Measurements from ENCODE around the gene ZNF646. TPM values are rescaled to one million over a fixed set of nuclear protein-coding genes. Genes with fewer than 3 reads are reported as not detected.

Gene ZNF646
- total and polyA plus RNA-seq, 2 of the 13 experiments (the other 11 are each of a cell fraction or from before 2014, with no cell fraction given) = 3.4 to 10.9 TPM

- TF ChIP-seq ZNF614 (CRISPR knock-in tag; IDR thresholded peaks at IDR 0.05; ENCODE audit: borderline replicate concordance) (peak; percentile 69; the same call in 1 of the 2 replicates), RXRB (CRISPR knock-in tag; IDR thresholded peaks at IDR 0.05; ENCODE audit: borderline replicate concordance) (peak; percentile 52; the same call in 1 of the 2 replicates), ZNF605 (CRISPR knock-in tag; IDR thresholded peaks at IDR 0.05) (peak; percentile 75; the same call in 1 of the 2 replicates), MLXIP (CRISPR knock-in tag; IDR thresholded peaks at IDR 0.05; ENCODE audit: borderline replicate concordance) (no peak), POLR2G (IDR thresholded peaks at IDR 0.05; ENCODE audit: low read depth, low read length) (peak; percentile 87), NR0B2 (CRISPR knock-in tag; IDR thresholded peaks at IDR 0.05) (no peak), HNF1A (IDR thresholded peaks at IDR 0.05; ENCODE audit: low read depth) (no peak; the same call in 1 of the 2 replicates), HNF1A (CRISPR knock-in tag; IDR thresholded peaks at IDR 0.05; ENCODE audit: borderline replicate concordance) (0 out of 2 replicates have a peak, but pooled peaks have one; percentile 33), AFF4 (CRISPR knock-in tag; IDR thresholded peaks at IDR 0.05) (0 out of 2 replicates have a peak, but pooled peaks have one; percentile 31), MTF1 (CRISPR knock-in tag; IDR thresholded peaks at IDR 0.05) (no peak), ZNF570 (CRISPR knock-in tag; IDR thresholded peaks at IDR 0.05; ENCODE audit: borderline replicate concordance) (no peak), MBD4 (IDR thresholded peaks at IDR 0.05; ENCODE audit: borderline replicate concordance, low read length) (no peak), RAD21 (CRISPR knock-in tag; IDR thresholded peaks at IDR 0.05) (peak; percentile 46; the same call in 1 of the 2 replicates), ISL2 (CRISPR knock-in tag; IDR thresholded peaks at IDR 0.05) (0 out of 2 replicates have a peak, but pooled peaks have one; percentile 12), JUNB (CRISPR knock-in tag; IDR thresholded peaks at IDR 0.05; ENCODE audit: borderline replicate concordance) (no peak), ZNF557 (CRISPR knock-in tag; IDR thresholded peaks at IDR 0.05) (no peak), SKI (IDR thresholded peaks at IDR 0.05; ENCODE audit: partially characterized antibody) (peak; percentile 34)
Measured at GRCh38 chr16:31108035-31108793, 34.0 kb downstream of the ZNF646 start, which contains the start of gene BCKDK (continued).
